Measurements from ENCODE around the gene ASB10. TPM values are rescaled to one million over a fixed set of nuclear protein-coding genes. Genes with fewer than 3 reads are reported as not detected.
A peak's percentile ranks its signal among the peaks of the same experiment; 100 is the strongest.

ASB10 gene
- total RNA-seq (not detected), polyA plus RNA-seq (not detected)
- long read RNA-seq, donor 1, result 0 reads
- long read RNA-seq, donor 2, result 0 reads
- long read RNA-seq, donor 3, result 0 reads
- long read RNA-seq, donor 4, result 0 reads
- long read RNA-seq, donor 5, result 0 reads

- Histone ChIP-seq H3K4me1 (ENCODE audit: control insufficient read depth in 5 of 5, insufficient read depth in 5 of 5, low read length in 5 of 5) (peaks cover 0 to 5% (median 0%) of the 10 kb centered on the region in 5 donors), H3K9ac (ENCODE audit: insufficient read depth in 1 of 2, low read length in 2 of 2) (no peak within 1 kb of the TSS), H3K9me3 (ENCODE audit: control insufficient read depth in 4 of 4, insufficient read depth in 3 of 4, low read length in 3 of 4) (no peaks in the 10 kb centered on the region), H3K27me3 (ENCODE audit: control insufficient read depth in 3 of 3, insufficient read depth in 3 of 3, low read length in 2 of 3) (no peaks in the 10 kb centered on the region), H3K27ac (ENCODE audit: low read depth in 1 of 2, low read length in 1 of 2) (peak within 1 kb of the TSS in 1 of 2 donors; percentile 90), H3K4me3 (no peak within 1 kb of the TSS), H3K36me3 (ENCODE audit: control insufficient read depth in 4 of 4, insufficient read depth in 4 of 4, low read length in 4 of 4) (no peaks in the 10 kb centered on the region)
- 77 to 85% methylated on average over 22 of the region's 22 CpGs for WGBS, 2 donors
- no peak for TF ChIP-seq CTCF (IDR thresholded peaks at IDR 0.05; ENCODE audit: control extremely low read depth, extremely low read depth)
- DNase-seq, result no peak
- no peak for ATAC-seq (ENCODE audit: insufficient read depth, low FRiP score)
Measured at GRCh38 chr7:151186640-151187408, at the start of gene ASB10. Gene ASB10 (minus strand): TSS chr7:151187250. CDS start chr7:151187130, 120 bp downstream.

- DNase-seq (no peak), ATAC-seq (ENCODE audit: insufficient read depth, low FRiP score) (no peak)
- Histone ChIP-seq H3K9ac (ENCODE audit: insufficient read depth in 1 of 2, low read length in 2 of 2) (no peak overlapping the region), H3K36me3 (ENCODE audit: control insufficient read depth in 4 of 4, insufficient read depth in 4 of 4, low read length in 4 of 4) (peaks cover 5 to 58% (median 12%) of the 10 kb centered on the region in 4 donors), H3K9me3 (ENCODE audit: control insufficient read depth in 4 of 4, insufficient read depth in 3 of 4, low read length in 3 of 4) (no peaks in the 10 kb centered on the region), H3K4me1 (ENCODE audit: control insufficient read depth in 5 of 5, insufficient read depth in 5 of 5, low read length in 5 of 5) (peaks cover 0 to 11% (median 4%) of the 10 kb centered on the region in 5 donors), H3K27ac (ENCODE audit: low read depth in 1 of 2, low read length in 1 of 2) (no peak overlapping the region), H3K27me3 (ENCODE audit: control insufficient read depth in 3 of 3, insufficient read depth in 3 of 3, low read length in 2 of 3) (no peaks in the 10 kb centered on the region), H3K4me3 (no peak overlapping the region)
- WGBS, 2 donors, result 93 to 95% methylated on average over 13 of the region's 13 CpGs
- no peak for TF ChIP-seq CTCF (IDR thresholded peaks at IDR 0.05; ENCODE audit: control extremely low read depth, extremely low read depth)
Measured at GRCh38 chr7:151236406-151236805, 49.4 kb upstream of the ASB10 start.

- DNase-seq (peak in 1 of 3 donors; percentile 8), ATAC-seq (ENCODE audit: insufficient read depth, low FRiP score) (no peak)
- H3K27me3 ChIP-seq (ENCODE audit: control insufficient read depth in 3 of 3, insufficient read depth in 3 of 3, low read length in 2 of 3), result no peaks in the 10 kb centered on the region
- 93 to 97% methylated on average over 28 of the region's 28 CpGs for WGBS, 2 donors
- peaks cover 5 to 52% (median 9%) of the 10 kb centered on the region in 4 donors for H3K36me3 ChIP-seq (ENCODE audit: control insufficient read depth in 4 of 4, insufficient read depth in 4 of 4, low read length in 4 of 4)
- H3K4me1 ChIP-seq (ENCODE audit: control insufficient read depth in 5 of 5, insufficient read depth in 5 of 5, low read length in 5 of 5), result peaks cover 0 to 11% (median 4%) of the 10 kb centered on the region in 5 donors
- H3K4me3 ChIP-seq, result no peak overlapping the region
- no peaks in the 10 kb centered on the region for H3K9me3 ChIP-seq (ENCODE audit: control insufficient read depth in 4 of 4, insufficient read depth in 3 of 4, low read length in 3 of 4)
- H3K9ac ChIP-seq (ENCODE audit: insufficient read depth in 1 of 2, low read length in 2 of 2), result no peak overlapping the region
- no peak for TF ChIP-seq CTCF (IDR thresholded peaks at IDR 0.05; ENCODE audit: control extremely low read depth, extremely low read depth)
- H3K27ac ChIP-seq (ENCODE audit: low read depth in 1 of 2, low read length in 1 of 2), result no peak overlapping the region
Measured at GRCh38 chr7:151235091-151235787, 48.2 kb upstream of the ASB10 start.
